GM21619 (cell line): ENCODE measurements around the gene RNF32.
"Not testable (repeated sequence)": the region's sequence is repeated elsewhere in the genome, so short reads cannot be mapped to it uniquely, and the experiment has no call there.

Source experiments
- ATAC-seq: cut with Tn5 transposase; IDR thresholded peaks from one replicate; pipeline ENCODE4 v1.9.1; 2021; ENCODE audit not compliant: unreplicated experiment

RNF32 gene

GRCh38 chr7:156640949-156641485, 443 bp downstream of the RNF32 start:
- ATAC-seq, result peak; percentile 48

GRCh38 chr7:156642306-156643045, 1.9 kb downstream of the RNF32 start:
- ATAC-seq, result no peak

- not testable (repeated sequence) for ATAC-seq
Observed at GRCh38 chr7:156647330-156647729, 6.8 kb downstream of the RNF32 start.

- no peak for ATAC-seq
Observed at GRCh38 chr7:156650042-156650441, 9.5 kb downstream of the RNF32 start.

GRCh38 chr7:156651474-156651873, 10.9 kb downstream of the RNF32 start:
- ATAC-seq, result no peak

- no peak for ATAC-seq
Observed at GRCh38 chr7:156652886-156653568, 12.5 kb downstream of the RNF32 start.

GRCh38 chr7:156654511-156655234, 14.1 kb downstream of the RNF32 start:
- ATAC-seq, result no peak

- ATAC-seq, result no peak
Observed at GRCh38 chr7:156655251-156655650, 14.7 kb downstream of the RNF32 start.

GRCh38 chr7:156655983-156656382, 15.4 kb downstream of the RNF32 start:
- ATAC-seq, result no peak

- ATAC-seq, result peak; percentile 70
Observed at GRCh38 chr7:156656598-156656997, 16.0 kb downstream of the RNF32 start.

- no peak for ATAC-seq
Observed at GRCh38 chr7:156657681-156658080, 17.1 kb downstream of the RNF32 start.

GRCh38 chr7:156659203-156659602, 18.6 kb downstream of the RNF32 start:
- no peak for ATAC-seq

GRCh38 chr7:156659961-156660360, 19.4 kb downstream of the RNF32 start:
- ATAC-seq, result no peak

- ATAC-seq, result no peak
Observed at GRCh38 chr7:156661637-156662036, 21.1 kb downstream of the RNF32 start.

GRCh38 chr7:156662277-156662676, 21.7 kb downstream of the RNF32 start:
- no peak for ATAC-seq

- ATAC-seq, result no peak
Observed at GRCh38 chr7:156665101-156665500, 24.5 kb downstream of the RNF32 start.

- no peak for ATAC-seq
Observed at GRCh38 chr7:156666368-156667109, 26.0 kb downstream of the RNF32 start.

GRCh38 chr7:156667110-156667426, 26.5 kb downstream of the RNF32 start:
- ATAC-seq, result no peak

- no peak for ATAC-seq
Observed at GRCh38 chr7:156668130-156668741, 27.7 kb downstream of the RNF32 start.

- ATAC-seq, result no peak
Observed at GRCh38 chr7:156669035-156669828, 28.7 kb downstream of the RNF32 start.
